Suprapubic skin (tissue), 4 donors: Measurements from ENCODE around the gene FMNL2.

Experiments used
- CTCF ChIP-seq, 2 donors: fragments of 200-600 bp in 1 of 2; fragments of 450-650 bp in 1 of 2; sonication (generic) in 1 of 2; IDR thresholded peaks; one replicate each; pipeline ENCODE4 v1.5.1; 2016 to 2019; ENCODE audit warnings: antibody characterized with exemption in 2 of 2, mild to moderate bottlenecking in 1 of 2, moderate library complexity in 1 of 2
- POLR2A ChIP-seq, 2 donors: fragments of 450-650 bp; IDR thresholded peaks; one replicate each; pipeline ENCODE4 v1.6.1; 2017; ENCODE audit warnings: antibody characterized with exemption in 2 of 2, mild to moderate bottlenecking in 2 of 2, moderate library complexity in 2 of 2
- POLR2AphosphoS5 ChIP-seq, 3 donors: sonication (generic); formaldehyde crosslinking; IDR thresholded peaks; one replicate each; pipeline ENCODE4 v1.6.1; 2017; ENCODE audit warnings: antibody characterized with exemption in 3 of 3

DNA sequence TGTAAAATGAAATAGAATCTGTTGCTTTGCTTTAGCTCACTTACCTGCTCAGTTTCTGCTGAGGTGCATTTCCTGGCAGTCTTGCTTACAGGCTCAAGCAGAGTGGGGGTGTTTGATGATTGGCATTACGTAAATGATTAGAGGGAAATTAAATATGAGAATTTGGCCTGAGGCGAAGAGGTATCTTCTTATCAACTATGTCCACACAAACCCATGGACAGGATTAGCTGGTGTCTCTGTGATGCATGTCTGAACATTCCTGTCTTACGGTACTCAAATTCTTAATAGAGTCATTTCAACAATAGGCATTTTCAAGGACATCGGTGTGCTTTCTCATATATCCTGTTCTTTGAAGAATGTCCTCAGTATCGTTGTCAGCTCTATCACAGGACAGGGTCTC is 280.2 kb downstream of the FMNL2 start:
- TF ChIP-seq CTCF (IDR thresholded peaks at IDR 0.05) = no peak
- no peak for TF ChIP-seq POLR2A (IDR thresholded peaks at IDR 0.05)
- no peak for TF ChIP-seq POLR2AphosphoS5 (IDR thresholded peaks at IDR 0.05)
